GM18511 (cell line): ENCODE results near the gene RET.
"Not testable (repeated sequence)": the region's sequence is repeated elsewhere in the genome, so short reads cannot be mapped to it uniquely, and the experiment has no call there.

ENCODE experiments used
- ATAC-seq: cut with Tn5 transposase; IDR thresholded peaks from one replicate; pipeline ENCODE4 v1.9.1; 2021; ENCODE audit warnings: mild to moderate bottlenecking, moderate library complexity; ENCODE audit not compliant: unreplicated experiment

Gene RET

GRCh38 chr10:43131906-43132305 lies 55.0 kb downstream of the RET start:
- no peak for ATAC-seq

- no peak for ATAC-seq
Observed at GRCh38 chr10:43132867-43133787, 56.3 kb downstream of the RET start.

DNA sequence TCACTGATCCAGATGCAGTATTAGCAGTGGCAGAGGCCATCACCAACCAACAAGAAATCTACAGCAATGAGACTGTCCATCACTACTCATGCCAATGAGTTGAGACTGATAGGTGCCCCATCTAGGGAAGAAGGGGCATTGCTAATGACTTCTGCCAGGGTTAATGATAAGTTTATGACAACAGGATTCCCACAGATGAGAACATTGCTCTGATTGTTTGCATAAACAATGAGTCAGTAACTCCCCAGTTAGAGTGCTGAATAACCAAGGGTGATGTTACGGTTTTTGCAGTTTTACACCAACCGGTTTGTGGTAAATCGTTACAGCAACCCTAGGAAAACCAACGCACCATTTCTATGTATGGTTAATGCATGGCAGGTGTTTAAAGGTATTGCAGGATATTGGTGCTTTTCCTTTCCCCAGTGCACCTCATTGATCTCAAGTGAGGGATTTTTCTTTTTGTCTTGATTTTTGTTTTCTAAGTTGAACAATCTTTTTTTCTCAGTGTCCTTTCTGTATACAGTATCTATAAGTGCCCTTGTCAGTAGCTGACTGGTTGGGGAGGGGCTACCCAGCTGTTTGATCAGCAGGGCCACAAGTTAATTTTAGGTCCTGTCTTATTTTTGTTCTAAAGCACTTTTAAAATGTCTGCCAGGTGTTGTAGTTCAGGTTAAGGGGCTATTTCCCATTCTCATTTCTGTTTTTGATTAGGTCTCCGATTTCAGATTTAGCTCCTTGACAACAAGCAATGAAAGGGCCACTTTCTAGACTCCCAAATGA lies 57.4 kb downstream of the RET start:
- no peak for ATAC-seq

DNA sequence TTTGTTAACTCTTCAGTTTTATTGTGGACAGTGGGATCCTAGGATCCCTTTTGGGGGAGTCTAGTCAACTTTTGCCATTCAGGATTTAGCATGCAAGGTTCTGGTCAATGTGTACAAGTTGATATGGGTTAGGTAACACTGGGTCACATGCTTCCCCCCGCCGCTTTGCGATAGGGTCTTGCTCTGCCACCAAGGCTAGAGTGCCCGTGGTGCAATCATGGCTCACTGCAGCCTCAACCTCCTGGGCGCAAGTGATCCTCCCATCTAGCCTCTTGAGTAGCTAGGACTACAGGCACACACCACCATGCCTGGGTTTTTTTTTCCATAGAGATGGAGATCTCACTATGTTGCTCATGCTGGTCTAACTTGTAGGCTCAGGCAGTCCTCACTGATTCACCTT lies 58.2 kb downstream of the RET start:
- no peak for ATAC-seq

- ATAC-seq, result no peak
Observed at GRCh38 chr10:43135656-43136055, 58.8 kb downstream of the RET start.

DNA sequence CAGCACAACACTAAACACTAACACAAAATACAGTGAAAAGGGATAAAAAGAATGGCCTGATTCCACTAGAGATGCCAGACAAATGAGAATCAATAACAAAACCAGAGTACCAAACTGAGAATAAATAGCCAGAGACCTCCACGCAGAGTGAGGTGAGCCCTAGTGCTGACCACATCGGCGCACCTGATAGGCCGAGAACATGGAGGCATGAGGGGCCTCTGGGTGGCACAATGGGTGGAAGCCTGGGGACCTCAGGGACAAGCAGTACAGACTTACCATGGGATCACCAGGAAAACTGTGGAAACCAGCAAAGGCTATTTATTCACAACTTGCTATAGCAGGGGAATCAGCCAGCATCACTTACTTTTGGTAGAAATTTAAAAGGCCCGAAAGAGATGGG lies 59.6 kb downstream of the RET start:
- ATAC-seq, result no peak

DNA sequence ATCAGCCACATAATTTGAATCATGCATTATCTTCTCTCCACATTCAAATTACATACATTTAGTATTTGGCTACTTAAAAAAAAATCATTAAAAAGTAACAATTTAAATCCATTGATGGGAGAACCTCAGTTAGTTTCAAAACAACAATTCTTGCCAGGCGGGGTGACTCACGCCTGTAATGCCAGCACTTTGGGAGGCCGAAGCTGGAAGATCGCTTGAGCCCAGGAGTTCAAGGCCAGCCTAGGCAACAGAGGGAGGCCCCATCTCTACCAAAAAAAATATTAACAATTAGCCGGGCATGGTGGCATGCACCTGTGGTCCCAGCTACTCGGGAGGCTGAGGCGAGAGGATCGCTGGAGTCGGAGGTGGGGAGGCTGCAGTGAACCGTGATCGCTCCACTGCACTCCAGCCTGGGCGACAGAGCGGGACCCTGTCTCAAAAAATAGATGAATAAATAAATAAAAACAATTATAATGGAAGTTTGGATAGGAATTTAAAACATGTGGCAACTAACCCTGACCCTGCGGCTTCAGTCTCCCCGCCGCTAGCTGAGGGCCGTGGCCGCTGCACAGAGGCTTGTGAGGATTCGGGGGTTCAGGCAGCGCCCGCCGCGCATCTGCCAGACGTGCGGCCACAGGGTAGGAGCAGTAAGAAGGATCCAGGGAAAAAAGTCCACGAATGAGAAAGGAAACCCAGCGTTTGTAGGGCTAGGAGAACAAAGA lies 60.3 kb downstream of the RET start:
- ATAC-seq, result no peak

DNA sequence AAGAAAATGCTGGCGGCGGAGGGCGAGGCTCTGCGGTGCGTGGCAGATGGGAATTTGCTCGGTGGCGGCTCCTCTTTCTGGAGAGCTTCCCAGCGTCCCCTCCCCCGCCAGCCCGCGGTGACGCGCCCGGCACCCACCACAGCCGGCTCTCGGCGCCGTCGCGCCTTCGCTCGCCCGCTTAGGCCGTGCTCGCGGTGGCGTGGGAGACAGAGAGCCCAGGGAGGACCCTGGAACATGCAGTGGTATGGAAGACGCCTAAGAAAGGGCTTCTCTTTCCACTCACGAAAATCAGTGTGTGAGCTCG lies 60.8 kb downstream of the RET start:
- peak; percentile 38 for ATAC-seq

DNA sequence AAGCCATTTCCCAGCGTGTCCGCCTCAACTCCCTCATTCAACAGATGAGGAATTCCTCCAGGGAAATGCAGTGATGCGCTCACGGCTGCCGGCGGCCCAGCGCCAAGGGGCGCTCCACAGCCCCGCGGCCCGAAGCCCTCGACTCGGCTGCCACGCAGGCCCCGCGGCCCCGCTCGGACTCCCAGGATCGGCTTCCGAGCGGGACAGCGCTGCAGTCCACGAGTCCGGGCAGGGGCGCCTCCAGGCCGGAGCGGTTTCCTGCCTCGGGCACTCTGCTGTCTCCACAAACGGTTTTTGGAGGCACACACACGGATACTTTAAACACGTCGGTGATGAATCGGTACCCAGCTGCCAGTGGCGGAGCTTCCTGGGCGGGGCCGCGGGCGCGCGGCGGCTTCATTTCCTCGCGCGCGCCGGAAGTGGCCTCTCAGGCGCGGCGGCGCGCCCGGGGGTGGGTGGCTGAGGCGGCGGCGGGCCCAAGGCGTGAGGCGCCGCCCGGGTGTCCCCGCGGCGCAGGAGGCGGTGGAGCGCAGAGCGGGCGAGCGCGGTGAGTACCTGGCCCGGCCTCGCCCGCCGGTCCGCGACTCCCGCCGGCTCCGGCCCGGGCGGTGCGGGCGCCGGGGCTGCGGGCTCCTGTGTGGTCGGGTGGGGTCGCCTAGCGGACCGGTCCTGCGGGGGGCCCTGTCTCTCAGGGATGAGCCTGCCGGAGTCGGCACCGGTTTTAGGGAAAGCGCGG lies 61.3 kb downstream of the RET start, which contains the start of gene CSGALNACT2:
CSGALNACT2 (plus strand) TSS at position 425 of the 736 bp plus-strand sequence. CDS start 16,705 bp downstream, outside the sequence.
- ATAC-seq, result peak; percentile 78

DNA sequence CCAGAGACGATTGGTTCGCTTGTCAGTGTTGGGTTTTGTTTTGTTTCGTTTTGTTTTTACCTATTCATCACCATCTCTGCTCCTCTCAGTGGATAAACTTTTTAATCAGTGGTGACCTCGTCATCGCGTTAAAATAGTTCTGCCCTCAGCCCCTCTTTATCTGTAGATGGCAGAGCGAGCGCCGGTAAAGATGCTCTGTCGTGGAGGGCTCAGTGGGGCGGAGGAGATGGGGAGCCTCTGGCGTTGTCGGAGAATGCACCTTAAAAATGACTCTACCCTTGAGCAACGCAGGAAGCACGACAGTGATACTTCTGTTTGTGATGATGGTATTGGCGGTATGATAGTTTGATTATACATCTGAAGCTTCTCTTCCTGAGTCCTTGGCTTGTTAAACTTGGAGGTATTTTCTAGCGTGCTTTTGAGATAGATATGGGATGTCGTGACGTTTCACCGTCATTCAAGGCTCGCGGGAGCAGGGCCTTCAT lies 61.9 kb downstream of the RET start:
- ATAC-seq, result peak; percentile 52

- ATAC-seq, result no peak
Observed at GRCh38 chr10:43141421-43141820, 64.6 kb downstream of the RET start.

GRCh38 chr10:43145311-43145710 lies 68.4 kb downstream of the RET start:
- ATAC-seq, result no peak

- ATAC-seq, result not testable (repeated sequence)
Observed at GRCh38 chr10:43145936-43146335, 69.1 kb downstream of the RET start.

- ATAC-seq, result no peak
Observed at GRCh38 chr10:43151371-43151770, 74.5 kb downstream of the RET start.

- ATAC-seq, result no peak
Observed at GRCh38 chr10:43153901-43154300, 77.0 kb downstream of the RET start.

GRCh38 chr10:43155221-43155620 lies 78.4 kb downstream of the RET start:
- no peak for ATAC-seq

DNA sequence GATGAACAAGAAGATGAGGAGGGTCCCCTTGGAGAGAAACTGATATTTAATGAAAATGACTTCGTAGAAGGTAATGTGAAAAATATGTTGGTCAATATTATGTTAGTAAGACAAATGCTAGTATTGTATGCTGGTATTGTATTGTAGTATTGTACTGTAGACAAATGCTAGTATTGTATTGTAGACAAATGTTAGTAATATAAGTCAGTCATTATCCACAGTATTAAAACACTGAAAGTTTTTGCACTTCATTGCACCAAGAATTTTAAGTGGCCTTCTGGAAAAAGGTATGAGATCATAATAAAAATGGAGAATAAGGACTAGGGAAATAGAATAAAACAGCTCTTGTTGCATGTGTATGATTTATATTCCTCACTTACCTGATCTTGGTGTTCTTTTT lies 78.9 kb downstream of the RET start:
- no peak for ATAC-seq

DNA sequence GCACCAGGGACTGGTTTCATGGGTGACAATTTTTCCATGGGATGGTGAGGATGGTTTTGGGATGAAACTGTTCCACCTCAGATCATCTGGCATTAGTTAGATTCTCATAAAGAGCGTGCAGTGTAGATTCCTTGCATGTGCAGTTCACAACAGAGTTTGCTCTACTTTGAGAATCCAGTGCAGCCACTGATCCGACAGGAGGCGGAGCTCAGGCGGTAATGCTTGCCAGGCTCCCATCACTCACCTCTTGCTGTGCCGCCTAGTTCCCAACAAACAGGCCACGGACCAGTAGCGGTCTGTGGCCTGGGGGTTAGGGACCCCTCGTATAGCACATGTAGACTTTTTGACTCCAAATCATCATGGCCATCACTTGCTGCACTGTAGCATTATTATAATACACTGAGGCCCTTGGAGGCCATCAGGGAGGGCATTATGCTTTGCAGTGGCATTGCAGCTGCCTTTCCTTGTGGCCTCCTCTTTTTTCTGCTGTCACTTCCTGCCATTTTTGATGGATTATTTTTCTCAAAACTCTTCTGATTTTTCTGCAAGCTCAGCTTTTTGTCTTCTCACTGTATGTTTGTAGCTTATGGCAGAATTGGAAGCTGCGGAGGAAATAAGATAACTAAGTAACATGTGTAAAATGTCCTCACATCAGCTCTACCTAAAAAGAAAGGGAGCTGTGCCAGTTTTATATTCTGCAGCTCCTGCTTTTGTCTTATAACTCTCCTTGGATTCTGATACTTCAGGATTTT lies 79.9 kb downstream of the RET start:
- no peak for ATAC-seq

GRCh38 chr10:43158636-43159035 lies 81.8 kb downstream of the RET start:
- no peak for ATAC-seq
